ENCODE measurements around the gene ARAP1.
A peak's percentile ranks its signal among the peaks of the same experiment; 100 is the strongest.

DNA sequence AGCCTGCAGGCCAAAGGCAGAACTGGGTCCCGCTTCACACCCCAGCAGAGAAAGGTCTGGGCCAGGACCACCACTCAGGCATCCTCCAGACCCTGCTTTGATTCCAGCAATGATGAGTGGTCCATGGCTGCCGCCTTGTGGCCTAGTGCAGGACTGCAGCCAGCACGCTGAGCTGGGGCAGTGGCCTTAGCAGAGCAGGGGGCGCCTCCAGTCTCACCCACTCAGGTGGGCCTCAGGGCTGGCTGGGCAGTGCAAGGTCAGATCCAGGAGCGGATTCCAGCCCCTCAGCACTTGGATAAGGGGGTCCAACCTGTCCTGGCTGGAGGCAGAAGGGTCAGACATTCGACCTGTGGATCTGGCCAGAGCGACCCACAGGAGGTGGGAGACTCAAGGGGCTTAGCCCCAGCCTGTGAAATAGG lies 68.4 kb downstream of the ARAP1 start:
- TF ChIP-seq CTCF (conservative IDR thresholded peaks at IDR 0.05 in 1 of 2, IDR thresholded peaks at IDR 0.05 in 1 of 2; ENCODE audit: low read depth in 1 of 2, low read length in 2 of 2) (peak; percentile 82 to 94), EZH2 (IDR thresholded peaks at IDR 0.05; ENCODE audit: low read length, missing control alignments) (no peak)
